PFSK-1 (cell line): ENCODE measurements around the gene RET.

Source experiments
- FOXP2 ChIP-seq: optimal IDR thresholded peaks from 2 replicates; pipeline ENCODE3; 2011; ENCODE audit warnings: borderline replicate concordance, control low read depth, inconsistent platforms; ENCODE audit not compliant: insufficient read depth; ENCODE audit errors: extremely low read length, extremely low read depth
- POLR2AphosphoS5 ChIP-seq: IDR thresholded peaks from 2 replicates; pipeline ENCODE4 v1.6.1; 2012; ENCODE audit warnings: low read depth, mild to moderate bottlenecking, control low read depth, low read length, moderate library complexity
- REST ChIP-seq, 2 experiments: IDR thresholded peaks; 2 replicates each; pipeline versions ENCODE4 v1.6.1 to v1.8.0; 2011 to 2012; ENCODE audit warnings: low read depth in 2 of 2, low read length in 2 of 2, control low read depth in 1 of 2, inconsistent platforms in 1 of 2, mild to moderate bottlenecking in 1 of 2, moderate library complexity in 1 of 2; ENCODE audit not compliant: insufficient read depth in 1 of 2
- SIN3A ChIP-seq: IDR thresholded peaks from 2 replicates; pipeline ENCODE4 v1.6.1; 2012; ENCODE audit warnings: mild to moderate bottlenecking, low read length, moderate library complexity, borderline replicate concordance; ENCODE audit not compliant: insufficient read depth
- TAF1 ChIP-seq: IDR thresholded peaks from 2 replicates; pipeline ENCODE4 v1.6.1; 2012; ENCODE audit warnings: low read length, control low read depth, borderline replicate concordance; ENCODE audit not compliant: insufficient read depth

Gene RET

GRCh38 chr10:43073721-43074120, 3.1 kb upstream of the RET start:
- TF ChIP-seq FOXP2 (no peak), POLR2AphosphoS5 (no peak), REST (IDR thresholded peaks at IDR 0.05; ENCODE audit: insufficient read depth in 1 of 2, low read depth in 2 of 2, low read length in 2 of 2) (no peak), TAF1 (no peak), SIN3A (no peak)

GRCh38 chr10:43074409-43074808, 2.5 kb upstream of the RET start:
- TF ChIP-seq TAF1 (no peak), POLR2AphosphoS5 (no peak), SIN3A (no peak), REST (IDR thresholded peaks at IDR 0.05; ENCODE audit: insufficient read depth in 1 of 2, low read depth in 2 of 2, low read length in 2 of 2) (no peak), FOXP2 (no peak)

GRCh38 chr10:43074827-43075611, 1.9 kb upstream of the RET start:
- TF ChIP-seq TAF1: no peak
- TF ChIP-seq FOXP2: no peak
- TF ChIP-seq POLR2AphosphoS5: no peak
- TF ChIP-seq REST (IDR thresholded peaks at IDR 0.05; ENCODE audit: insufficient read depth in 1 of 2, low read depth in 2 of 2, low read length in 2 of 2): no peak
- TF ChIP-seq SIN3A: no peak

GRCh38 chr10:43075612-43076003, 1.3 kb upstream of the RET start:
- no peak for TF ChIP-seq TAF1
- no peak for TF ChIP-seq SIN3A
- TF ChIP-seq REST (IDR thresholded peaks at IDR 0.05; ENCODE audit: insufficient read depth in 1 of 2, low read depth in 2 of 2, low read length in 2 of 2): no peak
- TF ChIP-seq FOXP2: no peak
- no peak for TF ChIP-seq POLR2AphosphoS5

GRCh38 chr10:43076311-43076875, 476 bp upstream of the RET start:
- TF ChIP-seq REST (IDR thresholded peaks at IDR 0.05; ENCODE audit: insufficient read depth in 1 of 2, low read depth in 2 of 2, low read length in 2 of 2): no peak
- TF ChIP-seq FOXP2: no peak
- no peak for TF ChIP-seq TAF1
